PC-3 (cell line): ENCODE results near the gene GABBR1.

ENCODE experiments used
- CTCF ChIP-seq: fragments of 300-600 bp; sonication (generic); conservative IDR thresholded peaks from 2 replicates; pipeline ENCODE4 v1.5.1; 2017; ENCODE audit warnings: antibody characterized with exemption, low read depth, mild to moderate bottlenecking, low read length
- EZH2 ChIP-seq: fragments of 300-600 bp; sonication (generic); IDR thresholded peaks from one replicate; pipeline ENCODE4 v1.6.1; 2017; ENCODE audit warnings: antibody characterized with exemption, mild to moderate bottlenecking, low read length; ENCODE audit not compliant: unreplicated experiment
- EZH2phosphoT487 ChIP-seq: fragments of 300-600 bp; sonication (generic); IDR thresholded peaks from 2 replicates; pipeline ENCODE4 v1.6.1; 2018; ENCODE audit warnings: mild to moderate bottlenecking, antibody characterized with exemption, low read length, borderline replicate concordance

GRCh38 chr6:29522227-29522626 is 110.8 kb downstream of the GABBR1 start:
- TF ChIP-seq CTCF (no peak), EZH2 (no peak), EZH2phosphoT487 (no peak)
